SK-N-SH treated with all-trans-retinoic acid at 6 μM for 48 hours (cell line): Measurements from ENCODE around the gene NPHS1.

Experiments used
- ARNTL ChIP-seq: fragments of 450-650 bp; formaldehyde crosslinking; IDR thresholded peaks from 2 replicates; pipeline ENCODE4 v1.5.0; 2020; ENCODE audit warnings: low read depth, mild to moderate bottlenecking, moderate library complexity, borderline replicate concordance
- OSR1 ChIP-seq: fragments of 250-450 bp; sonication (Bioruptor Pico); IDR thresholded peaks from 2 replicates; pipeline ENCODE4 v1.8.0; 2022; ENCODE audit warnings: moderate library complexity, mild to moderate bottlenecking, inconsistent platforms
- PATZ1 ChIP-seq: fragments of 250-450 bp; sonication (Bioruptor Pico); IDR thresholded peaks from 2 replicates; pipeline ENCODE4 v1.8.0; 2020; ENCODE audit warnings: mild to moderate bottlenecking, moderate library complexity, borderline replicate concordance
- RARB ChIP-seq: fragments of 250-450 bp; sonication (Bioruptor Pico); IDR thresholded peaks from 2 replicates; pipeline ENCODE4 v1.8.0; 2021; ENCODE audit warnings: mild to moderate bottlenecking, moderate library complexity

- no peak for TF ChIP-seq RARB (CRISPR knock-in tag)
- no peak for TF ChIP-seq ARNTL (CRISPR knock-in tag)
- no peak for TF ChIP-seq PATZ1 (CRISPR knock-in tag)
- TF ChIP-seq OSR1 (CRISPR knock-in tag) = no peak
Observed at GRCh38 chr19:35833972-35834371, 18.3 kb downstream of the NPHS1 start.
